Ascending aorta (tissue), 2 donors: ENCODE data around the gene SLC7A8. TPM values are rescaled to one million over a fixed set of nuclear protein-coding genes. Genes with fewer than 3 reads are reported as not detected.

Experiments used
- DNase-seq, 2 donors: peaks; one replicate each; pipeline ENCODE4 v3.0.0-alpha.2; 2019; ENCODE audit warnings: low spot score in 2 of 2
- H3K27ac ChIP-seq, 2 donors: fragments of 200-600 bp; sonication (generic); one replicate each; pipeline ENCODE4 v1.5.1; 2016 to 2017; ENCODE audit warnings: mild to moderate bottlenecking in 1 of 2
- H3K27me3 ChIP-seq: fragments of 200-600 bp; sonication (generic); one replicate; pipeline ENCODE4 v1.5.1; 2017
- H3K36me3 ChIP-seq, 2 donors: fragments of 200-600 bp; sonication (generic); one replicate each; pipeline ENCODE4 v1.5.1; 2016
- H3K4me1 ChIP-seq, 2 donors: fragments of 200-600 bp; sonication (generic); one replicate each; pipeline ENCODE4 v1.5.1; 2016 to 2017; ENCODE audit warnings: mild to moderate bottlenecking in 1 of 2
- H3K4me3 ChIP-seq, 2 donors: fragments of 200-600 bp; sonication (generic); one replicate each; pipeline ENCODE4 v1.5.1; 2016 to 2017; ENCODE audit warnings: mild to moderate bottlenecking in 1 of 2
- H3K9me3 ChIP-seq, 2 donors: fragments of 200-600 bp; sonication (generic); one replicate each; pipeline ENCODE4 v1.5.1; 2016
- CTCF ChIP-seq, 3 experiments: fragments of 200-600 bp in 2 of 3; fragments of 450-650 bp in 1 of 3; sonication (generic) in 2 of 3; IDR thresholded peaks; one replicate each; pipeline ENCODE4 v1.5.1; 2016 to 2019; ENCODE audit warnings: antibody characterized with exemption in 3 of 3, mild to moderate bottlenecking in 1 of 3, moderate library complexity in 1 of 3
- intact Hi-C: fragments of 100-400 bp; cut with DNase I; formaldehyde crosslinking; loops from one replicate; pipeline ENCODE4 v1.15.1; 2023
- total RNA-seq: library from RNA; depleted of rRNA; stranded (reverse); fragments of >200 nt; gene quantifications from one replicate; pipeline ENCODE4 v1.1.0, GENCODE V29; 2016

SLC7A8 gene
- total RNA-seq, 1 donor from 2014 or later = 59.9 TPM

GRCh38 chr14:23091294-23092225 lies 91.9 kb downstream of the SLC7A8 start:
- H3K36me3 ChIP-seq = peaks cover 37 to 53% of the 10 kb centered on the region in 2 donors
- H3K27ac ChIP-seq = no peak overlapping the region
- no peak overlapping the region for H3K4me3 ChIP-seq
- DNase-seq = no peak
- intact Hi-C loops = no loop called here
- no peak for TF ChIP-seq CTCF (IDR thresholded peaks at IDR 0.05)
- no peaks in the 10 kb centered on the region for H3K27me3 ChIP-seq
- no peaks in the 10 kb centered on the region for H3K9me3 ChIP-seq
- H3K4me1 ChIP-seq = peaks cover 0 to 14% of the 10 kb centered on the region in 2 donors

GRCh38 chr14:23090254-23090636 lies 93.2 kb downstream of the SLC7A8 start:
- H3K36me3 ChIP-seq = peaks cover 49 to 66% of the 10 kb centered on the region in 2 donors
- intact Hi-C loops = no loop called here

GRCh38 chr14:23089498-23090253 lies 93.8 kb downstream of the SLC7A8 start:
- Histone ChIP-seq H3K4me1 (peaks cover 0 to 12% of the 10 kb centered on the region in 2 donors), H3K27ac (no peak overlapping the region), H3K36me3 (peaks cover 55 to 72% of the 10 kb centered on the region in 2 donors), H3K4me3 (no peak overlapping the region), H3K9me3 (no peaks in the 10 kb centered on the region), H3K27me3 (no peaks in the 10 kb centered on the region)
- intact Hi-C loops = no loop called here
- peak in 1 of 2 donors; percentile 46 for DNase-seq
- no peak for TF ChIP-seq CTCF (IDR thresholded peaks at IDR 0.05)

More at GRCh38 chr14:23090254-23090636, 93.2 kb downstream of the SLC7A8 start:
- Histone ChIP-seq H3K4me1 (peaks cover 0 to 12% of the 10 kb centered on the region in 2 donors), H3K27me3 (no peaks in the 10 kb centered on the region), H3K9me3 (no peaks in the 10 kb centered on the region), H3K4me3 (no peak overlapping the region), H3K27ac (no peak overlapping the region)
- no peak for TF ChIP-seq CTCF (IDR thresholded peaks at IDR 0.05)
- DNase-seq = no peak

GRCh38 chr14:23086565-23086964 lies 96.9 kb downstream of the SLC7A8 start:
- intact Hi-C loops = no loop called here
- Histone ChIP-seq H3K27ac (no peak overlapping the region), H3K36me3 (peaks cover 83 to 85% of the 10 kb centered on the region in 2 donors), H3K27me3 (no peaks in the 10 kb centered on the region), H3K4me1 (no peaks in the 10 kb centered on the region), H3K4me3 (no peak overlapping the region), H3K9me3 (no peaks in the 10 kb centered on the region)
- DNase-seq = no peak
- no peak for TF ChIP-seq CTCF (IDR thresholded peaks at IDR 0.05)

GRCh38 chr14:23085458-23085857 lies 98.0 kb downstream of the SLC7A8 start:
- TF ChIP-seq CTCF (IDR thresholded peaks at IDR 0.05) = no peak
- no peak overlapping the region for H3K27ac ChIP-seq
- intact Hi-C loops = no loop called here
- DNase-seq = no peak
- no peaks in the 10 kb centered on the region for H3K27me3 ChIP-seq
- no peaks in the 10 kb centered on the region for H3K4me1 ChIP-seq
- no peaks in the 10 kb centered on the region for H3K9me3 ChIP-seq
- H3K4me3 ChIP-seq = no peak overlapping the region
- peaks cover 86 to 93% of the 10 kb centered on the region in 2 donors for H3K36me3 ChIP-seq
